GM12878 (cell line): ENCODE results near the gene LPIN1. TPM values are rescaled to one million over a fixed set of nuclear protein-coding genes. Genes with fewer than 3 reads are reported as not detected.

Source experiments
- ATAC-seq: fragments of 200-7000 bp; cut with Tn5 transposase; 3 replicates; pipeline ENCODE4 v1.9.1; 2020; ENCODE audit warnings: mild to moderate bottlenecking, moderate library complexity
- BruUV-seq: library from RNA; stranded (reverse); fragments of 400-500 nt; replicated peaks from 2 replicates; lab custom pipeline; 2021; lab: Mats Ljungman, UMichigan
- CTCF ChIA-PET: fragments of 300-600 bp; sonication (Branson Sonifier 250); formaldehyde crosslinking; extraction: SDS; loops from one replicate; lab custom pipeline; 2021; ENCODE audit warnings: inconsistent platforms; lab: Yijun Ruan, JAX
- POLR2A ChIA-PET: fragments of 350-600 bp; formaldehyde crosslinking; extraction: SDS; loops from one replicate; lab custom pipeline; 2021; ENCODE audit warnings: inconsistent platforms; lab: Charles Lee
- RAD21 ChIA-PET: fragments of 300-600 bp; sonication (Branson Sonifier 250); formaldehyde crosslinking; loops from one replicate; lab custom pipeline; 2023; ENCODE audit warnings: antibody characterized with exemption; ENCODE audit not compliant: unreplicated experiment; lab: Charles Lee
- SMC1A ChIA-PET: fragments of 300-600 bp; sonication (Branson Sonifier 250); formaldehyde crosslinking; loops from one replicate; lab custom pipeline; 2023; ENCODE audit not compliant: unreplicated experiment, uncharacterized antibody; lab: Charles Lee
- DNase-seq: peaks from one replicate; pipeline ENCODE4 v3.0.0-alpha.2; 2011; ENCODE audit warnings: low read depth, low spot score
- FAIRE-seq: peaks from 3 replicates; lab custom pipeline; 2011; peaks lifted over from hg19 to GRCh38; lab: Jason Lieb, UNC
- H2AFZ ChIP-seq: 2 replicates; pipeline ENCODE4 v1.6.0; 2011; ENCODE audit warnings: low read depth, low read length, control low read depth; ENCODE audit not compliant: control insufficient read depth
- H3K27ac ChIP-seq: 2 replicates; pipeline ENCODE4 v1.5.1; 2011; ENCODE audit warnings: control low read depth; ENCODE audit not compliant: control insufficient read depth, insufficient read depth
- H3K27me3 ChIP-seq, 2 experiments: replicated peaks in 1 of 2; 2 replicates each; pipeline versions ENCODE4 v1.6.0 to v1.6.1; 2011; ENCODE audit warnings: low read length in 1 of 2; ENCODE audit not compliant: control insufficient read depth in 2 of 2, insufficient read depth in 2 of 2
- H3K36me3 ChIP-seq, 2 experiments: 2 replicates each; pipeline ENCODE4 v1.5.1; 2011; ENCODE audit warnings: low read length in 1 of 2; ENCODE audit not compliant: control insufficient read depth in 2 of 2, insufficient read depth in 2 of 2
- H3K4me1 ChIP-seq: 2 replicates; pipeline ENCODE4 v1.6.1; 2011; ENCODE audit warnings: mild to moderate bottlenecking, low read length, moderate library complexity, mixed read lengths; ENCODE audit not compliant: control insufficient read depth, insufficient read depth
- H3K4me2 ChIP-seq: 2 replicates; pipeline ENCODE4 v1.6.0; 2011; ENCODE audit warnings: control low read depth; ENCODE audit not compliant: control insufficient read depth, insufficient read depth
- H3K4me3 ChIP-seq: fragments of 200-600 bp; sonication (generic); 2 replicates; pipeline ENCODE4 v1.5.1; 2016
- H3K79me2 ChIP-seq: 2 replicates; pipeline ENCODE4 v1.6.0; 2011; ENCODE audit warnings: low read length; ENCODE audit not compliant: control insufficient read depth, insufficient read depth
- H3K9ac ChIP-seq: 2 replicates; pipeline ENCODE4 v1.8.0; 2011; ENCODE audit warnings: low read length, control low read depth, mixed read lengths; ENCODE audit not compliant: control insufficient read depth, insufficient read depth
- H3K9me3 ChIP-seq: replicated peaks from 3 replicates; pipeline ENCODE4 v1.5.1; 2011; ENCODE audit warnings: mild to moderate bottlenecking, low read length; ENCODE audit not compliant: control insufficient read depth, insufficient read depth
- H4K20me1 ChIP-seq: 2 replicates; pipeline ENCODE4 v1.6.0; 2011; ENCODE audit not compliant: control insufficient read depth, insufficient read depth
- BACH1 ChIP-seq: fragments of 450-650 bp; IDR thresholded peaks from 2 replicates; pipeline ENCODE4 v1.6.1; 2017; ENCODE audit warnings: mild to moderate bottlenecking, borderline replicate concordance
- BCL11A ChIP-seq: IDR thresholded peaks from 2 replicates; pipeline ENCODE4 v1.6.1; 2011; ENCODE audit warnings: low read depth, low read length
- CBX3 ChIP-seq: fragments of 200-600 bp; sonication (generic); IDR thresholded peaks from 2 replicates; pipeline ENCODE4 v1.6.1; 2016; ENCODE audit warnings: low read depth, borderline replicate concordance
- CEBPZ ChIP-seq: fragments of 150-350 bp; IDR thresholded peaks from 2 replicates; pipeline ENCODE4 v1.6.1; 2016; ENCODE audit warnings: low read depth, low read length
- HCFC1 ChIP-seq: fragments of 150-350 bp; IDR thresholded peaks from 2 replicates; pipeline ENCODE4 v1.6.1; 2014; ENCODE audit warnings: low read length
- IKZF1 ChIP-seq: fragments of 450-650 bp; conservative IDR thresholded peaks from 2 replicates; pipeline ENCODE4 v1.6.1; 2017; ENCODE audit warnings: antibody characterized with exemption, mild to moderate bottlenecking
- LARP7 ChIP-seq: fragments of 450-650 bp; IDR thresholded peaks from 2 replicates; pipeline ENCODE4 v1.6.1; 2017; ENCODE audit warnings: mild to moderate bottlenecking
- MTA3 ChIP-seq: IDR thresholded peaks from 2 replicates; pipeline ENCODE4 v1.6.1; 2012; ENCODE audit warnings: low read length, inconsistent platforms, borderline replicate concordance
- NRF1 ChIP-seq: conservative IDR thresholded peaks from 2 replicates; pipeline ENCODE4 v1.6.1; 2011; ENCODE audit warnings: mild to moderate bottlenecking, low read depth, low read length, improper control_type of control experiment
- RELB ChIP-seq: fragments of 450-650 bp; IDR thresholded peaks from 2 replicates; pipeline ENCODE4 v1.6.1; 2017; ENCODE audit warnings: low read depth, mild to moderate bottlenecking, moderate library complexity
- SUPT20H ChIP-seq: IDR thresholded peaks from 2 replicates; pipeline ENCODE4 v1.6.1; 2011; ENCODE audit warnings: low read depth, mild to moderate bottlenecking, low read length, moderate library complexity, borderline replicate concordance; ENCODE audit not compliant: control insufficient read depth
- ZBTB11 ChIP-seq: fragments of 450-650 bp; formaldehyde crosslinking; IDR thresholded peaks from 2 replicates; pipeline ENCODE4 v1.5.0; 2022; ENCODE audit warnings: mild to moderate bottlenecking, missing genetic modification characterization
- ZNF217 ChIP-seq: fragments of 450-650 bp; IDR thresholded peaks from 2 replicates; pipeline ENCODE4 v1.6.1; 2017; ENCODE audit warnings: antibody characterized with exemption, mild to moderate bottlenecking
- WGBS: methylation state at CpG from one replicate; pipeline ENCODE4 v1.1.6; 2016; ENCODE audit warnings: low lambda C conversion rate; ENCODE audit not compliant: insufficient replicate concordance, insufficient coverage; ENCODE audit errors: missing lambda C conversion rate; 5-methylcytosine and 5-hydroxymethylcytosine counted together
- in situ Hi-C: fragments of 300-500 bp; cut with MboI; formaldehyde crosslinking; loops from 9 replicates; pipeline ENCODE4 v1.14.3; 2018; ENCODE audit warnings: mixed read lengths
- intact Hi-C: fragments of 100-400 bp; cut with micrococcal nuclease; formaldehyde crosslinking; loops from one replicate; pipeline ENCODE4 v1.14.2; 2022; ENCODE audit not compliant: unreplicated experiment
- polyA plus RNA-seq, 11 experiments: library from polyadenylated mRNA; depleted of rRNA in 4 of 11; unstranded in 6 of 11; stranded (reverse) in 5 of 11; fragments of >200 nt; fragmentation: Nextera tagmentation in 4 of 11; fragmentation: Illumina TruSeq in 1 of 11; extraction: Ambion mirVana in 4 of 11; extraction: Trizol in 1 of 11; gene quantifications; 1 replicate in 1 of 11; 2 replicates in 10 of 11; pipeline versions ENCODE4 v1.2.1 to v1.2.3, GENCODE V29; 2011 to 2016; ENCODE audit warnings: inconsistent platforms in 2 of 11, missing spikeins in 2 of 11, low read depth in 1 of 11
- total RNA-seq, 4 experiments: library from RNA; depleted of rRNA in 3 of 4; stranded (reverse); fragments of >200 nt in 3 of 4; fragmentation: Illumina TruSeq in 1 of 4; extraction: Trizol in 1 of 4; gene quantifications; 2 replicates each; pipeline versions ENCODE4 v1.2.1 to v1.2.3, GENCODE V29; 2013 to 2021

Gene LPIN1
- total and polyA plus RNA-seq, 10 of the 15 experiments (the other 5 are each of a cell fraction or from before 2014, with no cell fraction given): 18.8 to 82.5 (median 50.3) TPM

- TF ChIP-seq ZBTB11 (CRISPR knock-in tag): no peak
These were observed 64.0 kb downstream of the LPIN1 start (continued) for GRCh38 chr2:11810237-11810977.

GRCh38 chr2:11811036-11811654 is 64.7 kb downstream of the LPIN1 start:
- RAD21 ChIA-PET: interaction anchor here (0.8 kb wide), 1 partner anchor 1196 kb away, joined by 3 read pairs; no protein-coding TSS in a partner anchor
- SMC1A ChIA-PET: interaction anchor here (1.1 kb wide), 1 partner anchor 9 kb away, joined by 3 read pairs; no protein-coding TSS in a partner anchor
- DNase-seq (no peak), ATAC-seq (no peak), FAIRE-seq (no peak)
- Histone ChIP-seq H2AFZ (no peak overlapping the region), H3K27ac (no peak overlapping the region), H3K27me3 (no peaks in the 10 kb centered on the region), H3K9me3 (no peaks in the 10 kb centered on the region), H3K4me2 (no peak overlapping the region), H3K9ac (no peak overlapping the region), H4K20me1 (no peaks in the 10 kb centered on the region), H3K79me2 (no peaks in the 10 kb centered on the region), H3K4me1 (no peaks in the 10 kb centered on the region), H3K36me3 (peaks cover 7 to 30% of the 10 kb centered on the region in 2 experiments), H3K4me3 (no peak overlapping the region)
- CTCF ChIA-PET: no interaction called here
- intact Hi-C loops: no loop called here
- POLR2A ChIA-PET: interaction anchor here (0.7 kb wide), 1 partner anchor 131 kb away, joined by 3 read pairs; no protein-coding TSS in a partner anchor
- in situ Hi-C loops: no loop called here
- 87% methylated on average over 6 of the region's 6 CpGs for WGBS
- no TSS peak for BruUV-seq
- no peak for TF ChIP-seq BACH1
- TF ChIP-seq MTA3: no peak
- TF ChIP-seq CBX3: no peak
- no peak for TF ChIP-seq HCFC1
- TF ChIP-seq SUPT20H: no peak
- TF ChIP-seq RELB: no peak
- TF ChIP-seq NRF1: no peak
- no peak for TF ChIP-seq LARP7
- no peak for TF ChIP-seq CEBPZ
- TF ChIP-seq ZNF217: no peak
- no peak for TF ChIP-seq BCL11A
- TF ChIP-seq IKZF1: no peak
